H1 (cell line): Measurements from ENCODE around the gene KCNT1. TPM values are rescaled to one million over a fixed set of nuclear protein-coding genes. Genes with fewer than 3 reads are reported as not detected.

ENCODE experiments used
- CTCF ChIA-PET: fragments of 300-600 bp; sonication (Branson Sonifier 250); formaldehyde crosslinking; loops from one replicate; lab custom pipeline; 2021; ENCODE audit not compliant: partially characterized antibody; lab: Charles Lee
- POLR2A ChIA-PET: fragments of 300-600 bp; sonication (Branson Sonifier 250); formaldehyde crosslinking; loops from one replicate; lab custom pipeline; 2021; ENCODE audit warnings: inconsistent platforms; ENCODE audit not compliant: partially characterized antibody; lab: Charles Lee
- DNase-seq, 2 experiments: peaks; one replicate each; pipeline versions ENCODE4 v3.0.0 to v3.0.0-alpha.2; 2010 to 2022; ENCODE audit warnings: low spot score in 2 of 2, low read depth in 1 of 2, mixed read lengths in 1 of 2
- FAIRE-seq: peaks from 2 replicates; lab custom pipeline; 2011; peaks lifted over from hg19 to GRCh38; lab: Jason Lieb, UNC
- H2AFZ ChIP-seq: 2 replicates; pipeline ENCODE4 v1.8.1; 2012; ENCODE audit warnings: low read length, inconsistent platforms
- H2AK5ac ChIP-seq: 2 replicates; pipeline ENCODE4 v1.6.1; 2013; ENCODE audit warnings: low read depth, low read length
- H2BK120ac ChIP-seq: replicated peaks from 2 replicates; pipeline ENCODE3; 2013; ENCODE audit warnings: low read depth, low read length, inconsistent platforms
- H2BK12ac ChIP-seq: 2 replicates; pipeline ENCODE4 v1.6.1; 2013; ENCODE audit warnings: low read depth, low read length
- H2BK15ac ChIP-seq: 2 replicates; pipeline ENCODE4 v1.6.1; 2013; ENCODE audit warnings: low read length
- H2BK20ac ChIP-seq: 2 replicates; pipeline ENCODE4 v1.6.1; 2013; ENCODE audit warnings: low read length
- H2BK5ac ChIP-seq: 2 replicates; pipeline ENCODE4 v1.6.1; 2013; ENCODE audit warnings: low read depth, low read length
- H3K14ac ChIP-seq: 2 replicates; pipeline ENCODE4 v1.6.1; 2013; ENCODE audit warnings: inconsistent platforms; ENCODE audit not compliant: insufficient read length
- H3K18ac ChIP-seq: 2 replicates; pipeline ENCODE4 v1.6.1; 2013; ENCODE audit warnings: low read length; ENCODE audit errors: extremely low read depth
- H3K23ac ChIP-seq: 2 replicates; pipeline ENCODE4 v1.6.1; 2013; ENCODE audit warnings: inconsistent platforms; ENCODE audit not compliant: insufficient read length
- H3K23me2 ChIP-seq: 2 replicates; pipeline ENCODE4 v1.6.1; 2013; ENCODE audit warnings: low read depth, low read length
- H3K27ac ChIP-seq: 2 replicates; pipeline ENCODE4 v1.6.1; 2011; ENCODE audit warnings: low read depth, low read length, inconsistent platforms
- H3K27me3 ChIP-seq, 4 experiments: replicated peaks in 1 of 4; 1 replicate in 1 of 4; 2 replicates in 3 of 4; pipeline versions ENCODE4 v1.6.1 to v1.8.1; 2011 to 2013; ENCODE audit warnings: low read length in 3 of 4, mild to moderate bottlenecking in 3 of 4, inconsistent platforms in 2 of 4, mixed read lengths in 2 of 4, moderate library complexity in 1 of 4; ENCODE audit not compliant: control insufficient read depth in 3 of 4, insufficient read depth in 3 of 4; ENCODE audit errors: extremely low read depth in 1 of 4
- H3K36me3 ChIP-seq, 4 experiments: 2 replicates each; pipeline versions ENCODE4 v1.6.1 to v1.8.1; 2011 to 2013; ENCODE audit warnings: mild to moderate bottlenecking in 4 of 4, low read length in 3 of 4, moderate library complexity in 2 of 4, control low read depth in 1 of 4, inconsistent platforms in 1 of 4; ENCODE audit not compliant: insufficient read depth in 4 of 4, control insufficient read depth in 2 of 4
- H3K4ac ChIP-seq: replicated peaks from 2 replicates; pipeline ENCODE3; 2013; ENCODE audit warnings: low read length, low read depth, mixed read lengths, inconsistent platforms; ENCODE audit not compliant: insufficient read length
- H3K4me1 ChIP-seq, 4 experiments: replicated peaks in 1 of 4; 1 replicate in 1 of 4; 2 replicates in 3 of 4; pipeline versions ENCODE4 v1.6.1 to v1.8.1; 2011 to 2013; ENCODE audit warnings: low read length in 3 of 4, inconsistent platforms in 2 of 4, mixed read lengths in 1 of 4; ENCODE audit not compliant: insufficient read depth in 4 of 4, control insufficient read depth in 3 of 4
- H3K4me2 ChIP-seq, 2 experiments: 2 replicates each; pipeline versions ENCODE4 v1.6.1 to v1.8.1; 2011 to 2013; ENCODE audit warnings: low read depth in 2 of 2, low read length in 2 of 2, control low read depth in 1 of 2, inconsistent platforms in 1 of 2, mild to moderate bottlenecking in 1 of 2; ENCODE audit not compliant: insufficient read depth in 1 of 2
- H3K4me3 ChIP-seq, 4 experiments: fragments of 200-600, 300-600 bp in 1 of 4; sonication (generic), shearing (Covaris generic), sonication (Bioruptor Twin) in 1 of 4; 2 replicates each; pipeline versions ENCODE4 v1.5.1 to v1.8.1; 2011 to 2016; ENCODE audit warnings: low read length in 4 of 4, low read depth in 3 of 4, control low read depth in 2 of 4, inconsistent platforms in 2 of 4, mild to moderate bottlenecking in 2 of 4, mixed read lengths in 1 of 4, moderate library complexity in 1 of 4; ENCODE audit not compliant: insufficient read depth in 2 of 4; ENCODE audit errors: extremely low read depth in 1 of 4
- H3K56ac ChIP-seq: replicated peaks from 2 replicates; pipeline ENCODE3; 2013; ENCODE audit warnings: low read depth, mild to moderate bottlenecking, mixed read lengths, low read length, inconsistent platforms; ENCODE audit not compliant: insufficient read length
- H3K79me1 ChIP-seq: 2 replicates; pipeline ENCODE4 v1.6.1; 2013; ENCODE audit warnings: low read depth, low read length, control low read depth
- H3K79me2 ChIP-seq, 2 experiments: 2 replicates each; pipeline versions ENCODE4 v1.6.1 to v1.8.1; 2012 to 2013; ENCODE audit warnings: low read length in 2 of 2, mild to moderate bottlenecking in 2 of 2, inconsistent platforms in 1 of 2; ENCODE audit not compliant: insufficient read depth in 2 of 2, control insufficient read depth in 1 of 2
- H3K9ac ChIP-seq, 4 experiments: replicated peaks in 1 of 4; 1 replicate in 1 of 4; 2 replicates in 3 of 4; pipeline versions ENCODE4 v1.6.1 to v1.8.1; 2011 to 2013; ENCODE audit warnings: low read depth in 3 of 4, low read length in 3 of 4, control low read depth in 2 of 4, mild to moderate bottlenecking in 2 of 4, moderate library complexity in 2 of 4, inconsistent platforms in 1 of 4; ENCODE audit errors: extremely low read depth in 1 of 4
- H3K9me3 ChIP-seq, 2 experiments: 2 replicates each; pipeline versions ENCODE4 v1.6.1 to v1.8.1; 2012 to 2013; ENCODE audit warnings: mild to moderate bottlenecking in 2 of 2, moderate library complexity in 2 of 2, control low read depth in 1 of 2, inconsistent platforms in 1 of 2, low read depth in 1 of 2, low read length in 1 of 2, mixed read lengths in 1 of 2; ENCODE audit not compliant: insufficient read depth in 2 of 2
- H4K20me1 ChIP-seq, 2 experiments: replicated peaks in 1 of 2; 2 replicates each; pipeline versions ENCODE3 to v1.8.1; 2011 to 2013; ENCODE audit warnings: inconsistent platforms in 2 of 2, low read length in 2 of 2, mild to moderate bottlenecking in 1 of 2; ENCODE audit not compliant: insufficient read depth in 2 of 2, control insufficient read depth in 1 of 2
- H4K5ac ChIP-seq: 2 replicates; pipeline ENCODE4 v1.6.1; 2013; ENCODE audit warnings: low read length, low read depth, mixed read lengths, inconsistent platforms; ENCODE audit not compliant: insufficient read length
- H4K8ac ChIP-seq: 2 replicates; pipeline ENCODE4 v1.8.0; 2013; ENCODE audit warnings: mild to moderate bottlenecking, moderate library complexity, low read length, inconsistent platforms; ENCODE audit not compliant: insufficient read depth; ENCODE audit errors: extremely low read depth
- H4K91ac ChIP-seq: replicated peaks from 2 replicates; pipeline ENCODE3; 2013; ENCODE audit warnings: low read length, mixed read lengths, inconsistent platforms; ENCODE audit not compliant: insufficient read length
- CTCF ChIP-seq, 3 experiments: IDR thresholded peaks; 1 replicate in 2 of 3; 2 replicates in 1 of 3; pipeline versions ENCODE4 v1.5.1 to v1.6.1; 2011; ENCODE audit warnings: low read length in 3 of 3, mild to moderate bottlenecking in 3 of 3, inconsistent platforms in 2 of 3, low read depth in 1 of 3, moderate library complexity in 1 of 3; ENCODE audit not compliant: insufficient read depth in 1 of 3; ENCODE audit errors: control extremely low read depth in 1 of 3
- KDM5A ChIP-seq: fragments of 200-600 bp; IDR thresholded peaks from 2 replicates; pipeline ENCODE4 v1.7.1; 2012; ENCODE audit warnings: mild to moderate bottlenecking, low read length, inconsistent platforms, mixed read lengths
- WGBS, 2 experiments: shearing (Covaris generic) in 1 of 2; methylation state at CpG; one replicate each; pipeline versions ENCODE4 v1.1.6 to v1.1.7; 2013 to 2015; ENCODE audit warnings: low lambda C conversion rate in 2 of 2, mixed read lengths in 2 of 2, inconsistent platforms in 1 of 2, low coverage in 1 of 2, missing lambda C conversion rate in 1 of 2; ENCODE audit not compliant: insufficient replicate concordance in 2 of 2, insufficient coverage in 1 of 2, insufficient read length in 1 of 2; ENCODE audit errors: extremely low coverage in 1 of 2, missing lambda C conversion rate in 1 of 2; 5-methylcytosine and 5-hydroxymethylcytosine counted together
- polyA plus RNA-seq, 7 experiments: library from polyadenylated mRNA; depleted of rRNA in 3 of 7; stranded (reverse) in 5 of 7; unstranded in 2 of 7; fragments of >200 nt in 5 of 7; fragments of 200-250 nt in 2 of 7; gene quantifications; 1 replicate in 5 of 7; 2 replicates in 1 of 7; 4 replicates in 1 of 7; pipeline versions ENCODE4 v1.2.1 to v1.2.3, GENCODE V29; 2011 to 2013; ENCODE audit warnings: missing spikeins in 2 of 7, mixed read lengths in 2 of 7
- total RNA-seq: library from RNA; stranded (reverse); fragmentation: NEBNext Ultra II Directional; extraction: Animal tissue kit (Norgen Biotek cat#: 25700); gene quantifications from 2 replicates; pipeline ENCODE4 v1.2.1, GENCODE V29; 2021

The KCNT1 gene
- total and polyA plus RNA-seq, 2 of the 8 experiments (the other 6 are each of a cell fraction or from before 2014, with no cell fraction given): 0.13 to 0.20 TPM

DNA sequence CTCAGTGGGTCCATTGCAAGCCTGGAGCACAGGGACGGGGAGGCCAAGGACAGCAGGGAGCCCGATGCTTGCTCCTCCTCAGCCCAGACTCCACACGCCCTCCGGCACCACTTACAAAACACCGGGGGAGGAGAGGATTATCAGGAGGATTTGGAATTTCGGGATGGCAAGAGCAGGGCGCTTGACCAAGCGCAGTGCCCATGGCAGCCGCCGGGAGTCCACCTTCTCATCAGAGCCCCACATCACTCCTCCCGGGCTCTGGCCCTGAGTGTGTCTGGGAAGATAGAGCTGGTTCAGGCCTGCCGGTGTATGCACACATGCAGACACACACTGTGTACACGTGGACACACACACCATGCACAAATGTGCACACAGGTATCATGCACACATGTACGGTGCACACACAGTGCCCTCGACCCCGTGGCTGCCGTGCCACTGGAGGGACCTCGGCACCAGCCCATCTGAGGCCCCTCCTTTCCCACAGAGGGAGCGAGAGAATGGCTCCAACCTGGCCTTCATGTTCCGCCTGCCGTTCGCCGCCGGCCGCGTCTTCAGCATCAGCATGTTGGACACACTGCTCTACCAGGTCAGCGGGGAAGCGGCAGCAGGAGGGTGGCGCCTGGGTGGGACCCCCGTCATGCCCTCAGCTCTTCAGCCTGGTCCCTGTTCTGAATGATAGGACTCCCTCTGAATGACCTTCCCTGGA, 81.7 kb downstream of the KCNT1 start:
- H4K91ac ChIP-seq: no peak overlapping the region
- CTCF ChIA-PET: interaction anchor here (0.6 to 1.6 kb wide), 5 partner anchors 61 to 169 kb away, joined by 3 to 5 read pairs (median 3); no protein-coding TSS in a partner anchor
- H3K23me2 ChIP-seq: no peaks in the 10 kb centered on the region
- H2BK12ac ChIP-seq: 0 out of 2 replicates have a peak overlapping the region, but pooled peaks have one; percentile 60
- H2AK5ac ChIP-seq: no peak overlapping the region
- no peak overlapping the region for H2BK20ac ChIP-seq
- H4K5ac ChIP-seq: no peak overlapping the region
- H3K56ac ChIP-seq: no peak overlapping the region
- 85% methylated on average over 30 of the region's 30 CpGs; no CpG with 5 or more reads in 1 of the 2 experiments for WGBS, 2 experiments
- POLR2A ChIA-PET: no interaction called here
- no peak overlapping the region for H3K4ac ChIP-seq
- H2BK15ac ChIP-seq: 0 out of 2 replicates have a peak overlapping the region, but pooled peaks have one; percentile 61
- no peak overlapping the region for H3K9ac ChIP-seq
- no peak overlapping the region for H2BK120ac ChIP-seq
- H3K4me2 ChIP-seq: no peak overlapping the region
- H3K14ac ChIP-seq: no peak overlapping the region
- no peak overlapping the region for H3K27ac ChIP-seq
- FAIRE-seq (no peak), DNase-seq (no peak)
- peak in 1 of 3 experiments; percentile 11; a peak in 1 of 4 replicates for TF ChIP-seq CTCF (IDR thresholded peaks at IDR 0.05; ENCODE audit: control extremely low read depth in 1 of 3, insufficient read depth in 1 of 3, low read depth in 1 of 3, low read length in 3 of 3)
- TF ChIP-seq KDM5A: no peak
- no peak overlapping the region for H2BK5ac ChIP-seq
- no peak overlapping the region for H4K8ac ChIP-seq
- no peaks in the 10 kb centered on the region for H3K79me1 ChIP-seq
- H3K4me1 ChIP-seq: no peaks in the 10 kb centered on the region; a peak in 1 of 7 replicates
- H4K20me1 ChIP-seq: no peaks in the 10 kb centered on the region
- H3K18ac ChIP-seq: no peak overlapping the region
- no peak overlapping the region for H3K4me3 ChIP-seq
- H3K79me2 ChIP-seq: no peaks in the 10 kb centered on the region
- H3K9me3 ChIP-seq: no peaks in the 10 kb centered on the region
- no peaks in the 10 kb centered on the region for H3K36me3 ChIP-seq
- no peak overlapping the region for H2AFZ ChIP-seq
- H3K27me3 ChIP-seq: no peaks in the 10 kb centered on the region
- H3K23ac ChIP-seq: no peak overlapping the region
